Ectodermal cell (in vitro differentiated cells): ENCODE results near the gene TRAK1.

Experiments
- H3K27ac ChIP-seq: 2 replicates; pipeline ENCODE4 v1.7.0; 2013; ENCODE audit warnings: mild to moderate bottlenecking, low read depth, low read length; ENCODE audit not compliant: insufficient read depth, poor library complexity, severe bottlenecking
- H3K27me3 ChIP-seq: 2 replicates; pipeline ENCODE4 v1.7.0; 2013; ENCODE audit warnings: mild to moderate bottlenecking, low read length; ENCODE audit not compliant: insufficient read depth, control insufficient read depth, poor library complexity, severe bottlenecking
- H3K36me3 ChIP-seq: one replicate; pipeline ENCODE4 v1.7.0; 2013; ENCODE audit warnings: low read length; ENCODE audit not compliant: control insufficient read depth, insufficient read depth
- H3K4me1 ChIP-seq: one replicate; pipeline ENCODE4 v1.7.0; 2013; ENCODE audit warnings: low read length; ENCODE audit not compliant: control insufficient read depth, insufficient read depth
- H3K4me3 ChIP-seq: 2 replicates; pipeline ENCODE4 v1.7.0; 2013; ENCODE audit warnings: low read depth, low read length, control low read depth; ENCODE audit not compliant: insufficient read depth
- H3K9me3 ChIP-seq: 2 replicates; pipeline ENCODE4 v1.7.0; 2013; ENCODE audit warnings: mild to moderate bottlenecking, low read length, moderate library complexity; ENCODE audit not compliant: control insufficient read depth
- WGBS, 2 experiments: methylation state at CpG; one replicate each; pipeline ENCODE4 v1.1.7; 2013; ENCODE audit warnings: missing lambda C conversion rate in 2 of 2; 5-methylcytosine and 5-hydroxymethylcytosine counted together

The TRAK1 gene

GRCh38 chr3:42052484-42053351, 38.4 kb upstream of the TRAK1 start:
- WGBS, 2 experiments, result 54 to 73% methylated on average over 6 to 10 of the region's 10 CpGs
- Histone ChIP-seq H3K4me3 (no peak overlapping the region), H3K36me3 (no peaks in the 10 kb centered on the region)

GRCh38 chr3:42053476-42053875, 37.7 kb upstream of the TRAK1 start:
- 87 to 90% methylated on average over 7 of the region's 7 CpGs for WGBS, 2 experiments
- no peak overlapping the region for H3K27ac ChIP-seq

More at GRCh38 chr3:42052484-42053351, 38.4 kb upstream of the TRAK1 start:
- H3K27me3 ChIP-seq, result no peaks in the 10 kb centered on the region
- H3K27ac ChIP-seq, result peak overlapping the region; percentile 90
- peaks cover 52% of the 10 kb centered on the region for H3K4me1 ChIP-seq
- H3K9me3 ChIP-seq, result no peaks in the 10 kb centered on the region

GRCh38 chr3:42055291-42055690, 35.9 kb upstream of the TRAK1 start:
- WGBS, 2 experiments, result 88 to 91% methylated on average over 3 of the region's 3 CpGs

More at GRCh38 chr3:42053476-42053875, 37.7 kb upstream of the TRAK1 start:
- Histone ChIP-seq H3K4me1 (peaks cover 45% of the 10 kb centered on the region), H3K36me3 (no peaks in the 10 kb centered on the region), H3K27me3 (no peaks in the 10 kb centered on the region), H3K9me3 (no peaks in the 10 kb centered on the region), H3K4me3 (no peak overlapping the region)

GRCh38 chr3:42056840-42057239, 34.3 kb upstream of the TRAK1 start:
- H3K36me3 ChIP-seq, result no peaks in the 10 kb centered on the region
- H3K4me3 ChIP-seq, result no peak overlapping the region
- H3K9me3 ChIP-seq, result no peaks in the 10 kb centered on the region
- peaks cover 45% of the 10 kb centered on the region for H3K4me1 ChIP-seq
- WGBS, 2 experiments, result 80 to 87% methylated on average over 2 of the region's 2 CpGs
- no peak overlapping the region for H3K27ac ChIP-seq
- H3K27me3 ChIP-seq, result no peaks in the 10 kb centered on the region

More at GRCh38 chr3:42055291-42055690, 35.9 kb upstream of the TRAK1 start:
- H3K27me3 ChIP-seq, result no peaks in the 10 kb centered on the region
- H3K4me1 ChIP-seq, result peaks cover 48% of the 10 kb centered on the region
- H3K36me3 ChIP-seq, result no peaks in the 10 kb centered on the region
- no peak overlapping the region for H3K27ac ChIP-seq
- no peaks in the 10 kb centered on the region for H3K9me3 ChIP-seq
- H3K4me3 ChIP-seq, result no peak overlapping the region

GRCh38 chr3:42057561-42058211, 33.5 kb upstream of the TRAK1 start:
- H3K36me3 ChIP-seq, result no peaks in the 10 kb centered on the region
- 57 to 72% methylated on average over 6 to 7 of the region's 7 CpGs for WGBS, 2 experiments
- H3K4me1 ChIP-seq, result peaks cover 37% of the 10 kb centered on the region
- H3K9me3 ChIP-seq, result no peaks in the 10 kb centered on the region
- no peak overlapping the region for H3K4me3 ChIP-seq
- H3K27me3 ChIP-seq, result no peaks in the 10 kb centered on the region
- H3K27ac ChIP-seq, result no peak overlapping the region

- WGBS, 2 experiments, result 91 to 93% methylated on average over 3 to 6 of the region's 7 CpGs
- Histone ChIP-seq H3K36me3 (no peaks in the 10 kb centered on the region), H3K27ac (no peak overlapping the region), H3K4me3 (no peak overlapping the region), H3K9me3 (no peaks in the 10 kb centered on the region), H3K4me1 (peaks cover 31% of the 10 kb centered on the region), H3K27me3 (no peaks in the 10 kb centered on the region)
These were observed 30.0 kb upstream of the TRAK1 start for GRCh38 chr3:42061025-42061712.

- Histone ChIP-seq H3K27ac (no peak overlapping the region), H3K4me1 (peaks cover 28% of the 10 kb centered on the region), H3K27me3 (no peaks in the 10 kb centered on the region), H3K36me3 (no peaks in the 10 kb centered on the region), H3K9me3 (no peaks in the 10 kb centered on the region), H3K4me3 (no peak overlapping the region)
- 69 to 71% methylated on average over 6 of the region's 6 CpGs for WGBS, 2 experiments
These were observed 29.3 kb upstream of the TRAK1 start for GRCh38 chr3:42061713-42062380.

- H3K36me3 ChIP-seq, result no peaks in the 10 kb centered on the region
- 97 to 100% methylated on average over 1 of the region's 1 CpG for WGBS, 2 experiments
- no peaks in the 10 kb centered on the region for H3K27me3 ChIP-seq
- H3K4me1 ChIP-seq, result peaks cover 22% of the 10 kb centered on the region
- H3K9me3 ChIP-seq, result no peaks in the 10 kb centered on the region
- no peak overlapping the region for H3K27ac ChIP-seq
- H3K4me3 ChIP-seq, result no peak overlapping the region
These were observed 28.7 kb upstream of the TRAK1 start for GRCh38 chr3:42062464-42062863.

- Histone ChIP-seq H3K4me1 (peaks cover 15% of the 10 kb centered on the region), H3K9me3 (no peaks in the 10 kb centered on the region), H3K27me3 (no peaks in the 10 kb centered on the region), H3K4me3 (no peak overlapping the region), H3K36me3 (no peaks in the 10 kb centered on the region), H3K27ac (peak overlapping the region; percentile 60)
- 83 to 89% methylated on average over 6 of the region's 6 CpGs for WGBS, 2 experiments
These were observed 27.3 kb upstream of the TRAK1 start for GRCh38 chr3:42063888-42064287.
